ENCODE results near the gene EPN3. TPM values are rescaled to one million over a fixed set of nuclear protein-coding genes. Genes with fewer than 3 reads are reported as not detected.

Gene EPN3
- total and polyA plus RNA-seq, 2 donors from 2014 or later = 5.0 to 28.7 TPM

- no peak for FAIRE-seq
- H3K4me1 ChIP-seq (ENCODE audit: control insufficient read depth in 2 of 3, insufficient read depth in 2 of 3, low read depth in 1 of 3, low read length in 3 of 3) = no peaks in the 10 kb centered on the region
- no peak overlapping the region for H3K27ac ChIP-seq (ENCODE audit: low read depth in 2 of 2, low read length in 2 of 2)
- peak in 1 of 5 donors; percentile 56 for DNase-seq
- H3K36me3 ChIP-seq (ENCODE audit: control insufficient read depth in 2 of 3, insufficient read depth in 3 of 3, low read length in 3 of 3) = peaks cover 0 to 28% (median 21%) of the 10 kb centered on the region in 3 donors
- H3K27me3 ChIP-seq (ENCODE audit: control insufficient read depth, insufficient read depth, low read length) = no peaks in the 10 kb centered on the region
- H3K9ac ChIP-seq (ENCODE audit: low read length in 3 of 3) = no peak overlapping the region
- no peaks in the 10 kb centered on the region for H3K9me3 ChIP-seq (ENCODE audit: control insufficient read depth in 2 of 3, insufficient read depth in 1 of 3, low read length in 3 of 3)
- intact Hi-C loops (cut with DNase I) = no loop called here
- no peak for TF ChIP-seq CTCF (IDR thresholded peaks at IDR 0.05; ENCODE audit: borderline replicate concordance, extremely low read depth, insufficient read depth)
- no peak overlapping the region for H3K4me3 ChIP-seq (ENCODE audit: low read length in 3 of 3)
Measured at GRCh38 chr17:50487213-50488096, 45.1 kb upstream of the EPN3 start.

- no peak overlapping the region for H3K9ac ChIP-seq (ENCODE audit: low read length in 3 of 3)
- FAIRE-seq = no peak
- no peaks in the 10 kb centered on the region for H3K9me3 ChIP-seq (ENCODE audit: control insufficient read depth in 2 of 3, insufficient read depth in 1 of 3, low read length in 3 of 3)
- H3K4me1 ChIP-seq (ENCODE audit: control insufficient read depth in 2 of 3, insufficient read depth in 2 of 3, low read depth in 1 of 3, low read length in 3 of 3) = no peaks in the 10 kb centered on the region
- intact Hi-C loops (cut with DNase I) = no loop called here
- no peaks in the 10 kb centered on the region for H3K27me3 ChIP-seq (ENCODE audit: control insufficient read depth, insufficient read depth, low read length)
- H3K4me3 ChIP-seq (ENCODE audit: low read length in 3 of 3) = no peak overlapping the region
- no peak for TF ChIP-seq CTCF (IDR thresholded peaks at IDR 0.05; ENCODE audit: borderline replicate concordance, extremely low read depth, insufficient read depth)
- H3K36me3 ChIP-seq (ENCODE audit: control insufficient read depth in 2 of 3, insufficient read depth in 3 of 3, low read length in 3 of 3) = peaks cover 0 to 20% (median 15%) of the 10 kb centered on the region in 3 donors
- no peak overlapping the region for H3K27ac ChIP-seq (ENCODE audit: low read depth in 2 of 2, low read length in 2 of 2)
- DNase-seq = peak in 1 of 5 donors; percentile 13
Measured at GRCh38 chr17:50488880-50489279, 43.7 kb upstream of the EPN3 start.

- no peak for TF ChIP-seq CTCF (IDR thresholded peaks at IDR 0.05; ENCODE audit: borderline replicate concordance, extremely low read depth, insufficient read depth)
- no peak for DNase-seq
- intact Hi-C loops (cut with DNase I) = no loop called here
Measured at GRCh38 chr17:50491505-50491904, 41.0 kb upstream of the EPN3 start.

More at GRCh38 chr17:50491505-50491904, 41.0 kb upstream of the EPN3 start:
- Histone ChIP-seq H3K27ac (ENCODE audit: low read depth in 2 of 2, low read length in 2 of 2) (no peak overlapping the region), H3K9ac (ENCODE audit: low read length in 3 of 3) (no peak overlapping the region), H3K36me3 (ENCODE audit: control insufficient read depth in 2 of 3, insufficient read depth in 3 of 3, low read length in 3 of 3) (peaks cover 0 to 2% (median 0%) of the 10 kb centered on the region in 3 donors), H3K4me3 (ENCODE audit: low read length in 3 of 3) (no peak overlapping the region), H3K9me3 (ENCODE audit: control insufficient read depth in 2 of 3, insufficient read depth in 1 of 3, low read length in 3 of 3) (no peaks in the 10 kb centered on the region), H3K4me1 (ENCODE audit: control insufficient read depth in 2 of 3, insufficient read depth in 2 of 3, low read depth in 1 of 3, low read length in 3 of 3) (no peaks in the 10 kb centered on the region), H3K27me3 (ENCODE audit: control insufficient read depth, insufficient read depth, low read length) (no peaks in the 10 kb centered on the region)
- no peak for FAIRE-seq
